Cardiac muscle cell (in vitro differentiated cells and primary cell): ENCODE data around the gene SLC51B. TPM values are rescaled to one million over a fixed set of nuclear protein-coding genes. Genes with fewer than 3 reads are reported as not detected.
A peak's percentile ranks its signal among the peaks of the same experiment; 100 is the strongest.

Experiments
- DNase-seq, 2 donors: peaks; one replicate each; pipeline versions ENCODE4 v3.0.0 to v3.0.0-alpha.2; 2010 to 2017; ENCODE audit warnings: low read depth in 1 of 2, low spot score in 1 of 2
- H3K27ac ChIP-seq: fragments of 200-600 bp; sonication (generic); 2 replicates; pipeline ENCODE4 v1.5.1; 2016
- H3K27me3 ChIP-seq: fragments of 200-600 bp; sonication (generic); 2 replicates; pipeline ENCODE4 v1.6.0; 2016; ENCODE audit warnings: control low read depth
- H3K36me3 ChIP-seq: fragments of 200-600 bp; sonication (generic); 2 replicates; pipeline ENCODE4 v1.5.1; 2016; ENCODE audit warnings: control low read depth
- H3K4me1 ChIP-seq: fragments of 200-600 bp; sonication (generic); 2 replicates; pipeline ENCODE4 v1.8.1; 2017; ENCODE audit warnings: low read depth, mild to moderate bottlenecking, mixed run types
- H3K4me3 ChIP-seq: fragments of 200-600 bp; sonication (generic); 2 replicates; pipeline ENCODE4 v1.5.1; 2016; ENCODE audit warnings: mild to moderate bottlenecking
- H3K9me3 ChIP-seq: fragments of 200-600 bp; sonication (generic); 2 replicates; pipeline ENCODE4 v1.5.1; 2017; ENCODE audit warnings: low read depth, mild to moderate bottlenecking, control low read depth
- polyA plus RNA-seq: library from polyadenylated mRNA; unstranded; fragments of >200 nt; fragmentation: Nextera tagmentation; extraction: Ambion mirVana; gene quantifications from 2 replicates; pipeline ENCODE4 v1.2.1, GENCODE V29; 2016
- total RNA-seq: library from RNA; depleted of rRNA; stranded (reverse); fragments of >200 nt; gene quantifications from 2 replicates; pipeline ENCODE4 v1.2.3, GENCODE V29; 2016
- TF ChIP-seq, protein P1 (sequence below): IDR thresholded peaks from 2 replicates; pipeline ENCODE4 v1.5.1; 2012; ENCODE audit warnings: low read depth, mild to moderate bottlenecking, low read length

SLC51B gene
- total and polyA plus RNA-seq, 2 experiments from 2014 or later: not detected

DNA sequence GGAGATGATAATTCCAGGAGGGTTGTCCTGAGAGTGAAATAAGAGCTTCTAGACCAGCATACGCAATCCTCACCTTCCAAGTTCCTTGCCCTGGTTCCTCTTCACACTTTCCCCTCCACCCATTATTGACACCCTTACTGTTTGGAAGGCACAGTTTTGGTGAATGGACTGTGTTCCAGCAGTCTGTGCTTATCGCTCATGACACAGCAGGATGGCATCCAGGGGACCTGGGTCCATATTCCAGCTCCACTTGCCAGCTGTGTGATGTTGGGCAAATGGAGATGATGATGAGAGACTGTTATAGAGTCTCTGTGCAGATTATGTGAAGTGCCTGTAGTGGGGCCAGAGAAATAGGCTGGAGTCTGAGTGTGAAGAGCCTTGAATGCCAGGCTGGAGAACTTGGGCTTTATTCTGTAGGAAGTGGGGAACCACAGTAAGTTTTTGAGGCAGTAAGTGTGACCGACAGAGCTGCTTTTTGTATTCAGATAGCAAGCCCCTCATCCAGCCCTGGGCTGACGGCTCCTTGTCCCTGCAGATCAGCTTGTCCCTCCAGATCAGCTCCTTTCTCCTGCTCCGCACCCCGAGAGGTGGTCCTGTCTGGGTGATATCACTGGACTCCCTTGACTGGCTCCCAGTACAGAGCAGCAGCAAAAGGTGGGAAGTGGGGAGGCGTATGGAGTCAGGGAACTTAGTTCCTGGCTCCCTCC, 39.5 kb downstream of the SLC51B start:
- Histone ChIP-seq H3K27me3 (no peaks in the 10 kb centered on the region), H3K27ac (no peak overlapping the region), H3K4me1 (peaks cover 48% of the 10 kb centered on the region), H3K4me3 (no peak overlapping the region), H3K9me3 (no peaks in the 10 kb centered on the region), H3K36me3 (no peaks in the 10 kb centered on the region)
- TF ChIP-seq, protein P1, sequence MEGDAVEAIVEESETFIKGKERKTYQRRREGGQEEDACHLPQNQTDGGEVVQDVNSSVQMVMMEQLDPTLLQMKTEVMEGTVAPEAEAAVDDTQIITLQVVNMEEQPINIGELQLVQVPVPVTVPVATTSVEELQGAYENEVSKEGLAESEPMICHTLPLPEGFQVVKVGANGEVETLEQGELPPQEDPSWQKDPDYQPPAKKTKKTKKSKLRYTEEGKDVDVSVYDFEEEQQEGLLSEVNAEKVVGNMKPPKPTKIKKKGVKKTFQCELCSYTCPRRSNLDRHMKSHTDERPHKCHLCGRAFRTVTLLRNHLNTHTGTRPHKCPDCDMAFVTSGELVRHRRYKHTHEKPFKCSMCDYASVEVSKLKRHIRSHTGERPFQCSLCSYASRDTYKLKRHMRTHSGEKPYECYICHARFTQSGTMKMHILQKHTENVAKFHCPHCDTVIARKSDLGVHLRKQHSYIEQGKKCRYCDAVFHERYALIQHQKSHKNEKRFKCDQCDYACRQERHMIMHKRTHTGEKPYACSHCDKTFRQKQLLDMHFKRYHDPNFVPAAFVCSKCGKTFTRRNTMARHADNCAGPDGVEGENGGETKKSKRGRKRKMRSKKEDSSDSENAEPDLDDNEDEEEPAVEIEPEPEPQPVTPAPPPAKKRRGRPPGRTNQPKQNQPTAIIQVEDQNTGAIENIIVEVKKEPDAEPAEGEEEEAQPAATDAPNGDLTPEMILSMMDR: no peak
- DNase-seq: no peak

DNA sequence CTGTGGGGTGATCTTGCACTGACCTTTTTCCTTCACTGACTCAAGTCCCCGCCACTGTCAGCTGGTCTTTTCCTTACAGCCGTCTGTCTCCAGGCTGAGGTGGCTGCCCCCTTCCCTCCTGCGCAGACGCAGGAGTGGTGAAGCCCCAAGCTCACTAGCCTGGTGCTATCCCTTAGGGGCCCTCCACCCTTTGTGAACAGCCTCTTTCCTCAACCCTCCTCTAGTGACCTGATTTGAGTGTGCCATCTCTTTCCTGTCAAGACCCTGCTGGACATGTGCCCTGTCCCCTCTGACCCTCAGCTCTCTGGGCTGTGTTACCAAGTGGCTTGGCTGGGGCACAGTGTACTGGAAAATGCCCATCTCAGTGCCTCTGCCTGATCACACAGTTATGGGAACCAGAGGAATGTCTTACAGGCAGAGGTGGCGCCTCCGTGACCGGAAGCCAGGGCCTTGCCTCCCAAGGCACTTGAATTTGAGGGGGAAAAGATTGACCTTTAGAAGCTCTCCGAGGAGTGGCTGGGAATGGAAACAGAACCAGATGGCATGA, 40.1 kb downstream of the SLC51B start:
- Histone ChIP-seq H3K27me3 (no peaks in the 10 kb centered on the region), H3K36me3 (no peaks in the 10 kb centered on the region), H3K27ac (no peak overlapping the region), H3K9me3 (no peaks in the 10 kb centered on the region), H3K4me1 (peaks cover 49% of the 10 kb centered on the region), H3K4me3 (no peak overlapping the region)
- TF ChIP-seq, protein P1: no peak
- no peak for DNase-seq

DNA sequence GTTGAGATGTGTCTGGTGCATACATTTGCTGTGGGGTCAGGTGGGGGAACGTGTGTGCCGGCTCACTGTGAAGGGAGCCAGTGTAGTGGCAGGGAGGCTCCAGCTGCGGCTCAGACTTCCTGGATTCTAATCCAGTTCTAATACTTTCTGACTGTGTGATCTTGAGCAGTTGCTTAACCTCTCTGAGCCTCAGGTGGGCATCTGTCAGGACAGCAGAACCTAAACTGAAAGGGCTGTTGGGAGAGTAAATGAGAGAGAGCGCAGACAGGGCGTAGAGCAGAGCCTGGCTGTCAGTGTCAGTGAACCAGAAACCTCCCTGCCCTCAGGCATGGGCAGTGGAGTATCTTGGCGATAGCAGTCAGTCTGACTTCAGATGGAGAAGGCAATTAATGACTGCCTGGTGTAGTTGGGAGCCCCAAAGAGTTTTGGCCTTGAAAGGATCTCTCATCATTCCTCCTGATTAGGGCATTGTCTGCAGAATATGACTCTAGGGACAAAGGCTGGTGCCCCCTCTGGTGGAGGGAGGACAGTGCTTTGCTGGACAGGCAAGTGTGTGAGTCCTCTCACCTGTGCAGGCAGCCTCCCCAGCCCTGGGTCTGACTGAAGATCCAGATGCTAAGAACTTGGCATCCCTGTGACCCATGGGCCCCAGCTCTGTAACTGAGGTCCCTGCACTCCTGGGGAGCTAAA, 40.9 kb downstream of the SLC51B start:
- Histone ChIP-seq H3K36me3 (no peaks in the 10 kb centered on the region), H3K27ac (no peak overlapping the region), H3K9me3 (no peaks in the 10 kb centered on the region), H3K27me3 (no peaks in the 10 kb centered on the region), H3K4me1 (peaks cover 43% of the 10 kb centered on the region), H3K4me3 (no peak overlapping the region)
- peak in 1 of 2 donors; percentile 62 for DNase-seq
- TF ChIP-seq, protein P1: peak; percentile 45

DNA sequence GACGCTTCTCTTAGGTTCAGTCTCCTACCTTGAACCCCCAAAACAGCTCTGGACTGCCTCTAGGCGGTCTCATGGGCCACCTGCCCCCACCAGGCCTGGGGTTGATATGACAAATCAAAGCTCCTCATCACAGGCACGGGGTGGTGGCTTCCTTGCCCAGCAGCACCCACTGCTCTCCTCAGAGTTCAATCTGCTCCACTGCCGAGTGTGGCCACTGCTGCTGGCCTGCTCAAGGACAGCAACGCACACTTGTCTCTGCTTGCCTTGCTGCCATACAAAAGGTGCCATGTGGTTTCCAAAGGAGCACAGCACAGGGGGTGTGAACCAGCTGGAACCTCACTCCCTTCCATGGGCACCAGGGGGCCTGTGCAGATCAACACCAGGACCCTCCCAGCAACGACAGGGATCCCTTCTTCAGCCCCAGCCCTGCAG, 41.5 kb downstream of the SLC51B start:
- Histone ChIP-seq H3K27me3 (no peaks in the 10 kb centered on the region), H3K4me1 (peaks cover 39% of the 10 kb centered on the region)
- DNase-seq: no peak

DNA sequence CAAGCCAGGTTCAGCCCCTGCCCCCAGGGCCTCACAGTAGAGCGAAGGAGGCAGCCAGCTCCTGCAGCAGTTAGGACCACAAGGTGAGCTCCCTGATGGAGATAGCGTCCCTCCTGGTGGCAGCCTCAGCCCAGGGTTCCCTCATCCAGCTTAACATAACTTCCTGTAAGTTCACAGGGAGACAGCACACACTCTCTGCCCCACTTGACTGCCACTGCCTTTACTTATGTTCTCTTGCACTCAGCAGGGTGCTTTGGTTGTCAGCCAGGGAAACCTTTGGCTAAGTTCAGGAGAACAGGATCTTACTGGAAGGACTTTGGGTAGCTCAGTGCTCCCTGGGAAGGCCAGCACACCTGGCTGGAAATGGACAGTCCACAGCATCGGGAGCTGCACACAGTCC, 42.2 kb downstream of the SLC51B start:
- Histone ChIP-seq H3K36me3 (no peaks in the 10 kb centered on the region), H3K27ac (peak overlapping the region; percentile 30)
- TF ChIP-seq, protein P1: no peak

More for the DNA sequence above, 41.5 kb downstream of the SLC51B start:
- no peaks in the 10 kb centered on the region for H3K36me3 ChIP-seq
- no peak overlapping the region for H3K4me3 ChIP-seq
- TF ChIP-seq, protein P1: no peak
- H3K27ac ChIP-seq: no peak overlapping the region
- H3K9me3 ChIP-seq: no peaks in the 10 kb centered on the region

More for the DNA sequence above, 42.2 kb downstream of the SLC51B start:
- Histone ChIP-seq H3K27me3 (no peaks in the 10 kb centered on the region), H3K4me1 (peaks cover 32% of the 10 kb centered on the region), H3K9me3 (no peaks in the 10 kb centered on the region), H3K4me3 (no peak overlapping the region)
- DNase-seq: no peak
